Tibial artery (tissue), 4 donors: Measurements from ENCODE around the gene GRIP1.

Source experiments
- DNase-seq, 2 donors: peaks; one replicate each; pipeline ENCODE4 v3.0.0-alpha.2; 2019
- H3K27ac ChIP-seq, 2 donors: fragments of 200-600 bp; sonication (generic) in 1 of 2; 1 replicate in 1 of 2; 2 replicates in 1 of 2; pipeline ENCODE4 v1.5.1; 2018 to 2019; ENCODE audit warnings: mild to moderate bottlenecking in 1 of 2
- H3K27me3 ChIP-seq, 2 donors: fragments of 200-600 bp; sonication (generic) in 1 of 2; one replicate each; pipeline versions ENCODE4 v1.5.1 to v1.6.0; 2016 to 2019
- H3K36me3 ChIP-seq, 3 donors: fragments of 200-600 bp; sonication (generic) in 2 of 3; one replicate each; pipeline ENCODE4 v1.5.1; 2016 to 2019; ENCODE audit warnings: mild to moderate bottlenecking in 2 of 3
- H3K4me1 ChIP-seq, 4 donors: fragments of 200-600 bp; sonication (generic) in 2 of 4; 1 replicate in 3 of 4; 2 replicates in 1 of 4; pipeline ENCODE4 v1.5.1; 2016 to 2019
- H3K4me3 ChIP-seq, 2 donors: fragments of 200-600 bp; sonication (generic) in 1 of 2; 1 replicate in 1 of 2; 2 replicates in 1 of 2; pipeline ENCODE4 v1.5.1; 2018 to 2019; ENCODE audit warnings: mild to moderate bottlenecking in 2 of 2
- H3K9me3 ChIP-seq, 3 donors: fragments of 200-600 bp; sonication (generic) in 1 of 3; one replicate each; pipeline ENCODE4 v1.5.1; 2016 to 2019
- CTCF ChIP-seq, 2 experiments: fragments of 200-600 bp in 1 of 2; fragments of 450-650 bp in 1 of 2; IDR thresholded peaks; one replicate each; pipeline ENCODE4 v1.5.1; 2017 to 2019; ENCODE audit warnings: antibody characterized with exemption in 2 of 2, mild to moderate bottlenecking in 1 of 2, moderate library complexity in 1 of 2
- intact Hi-C: fragments of 100-400 bp; cut with DNase I; formaldehyde crosslinking; loops from one replicate; pipeline ENCODE4 v1.15.0; 2023; ENCODE audit warnings: low total_unique reads

Gene GRIP1

GRCh38 chr12:66367015-66367667, 311.7 kb downstream of the GRIP1 start:
- Histone ChIP-seq H3K27me3 (no peaks in the 10 kb centered on the region), H3K27ac (no peak overlapping the region), H3K4me1 (no peaks in the 10 kb centered on the region), H3K4me3 (no peak overlapping the region), H3K36me3 (no peaks in the 10 kb centered on the region), H3K9me3 (no peaks in the 10 kb centered on the region)
- intact Hi-C loops: no loop called here
- no peak for DNase-seq
- TF ChIP-seq CTCF (IDR thresholded peaks at IDR 0.05): no peak

- Histone ChIP-seq H3K9me3 (no peaks in the 10 kb centered on the region), H3K36me3 (no peaks in the 10 kb centered on the region), H3K4me1 (no peaks in the 10 kb centered on the region), H3K27ac (no peak overlapping the region), H3K4me3 (no peak overlapping the region), H3K27me3 (no peaks in the 10 kb centered on the region)
- intact Hi-C loops: no loop called here
- no peak for DNase-seq
- no peak for TF ChIP-seq CTCF (IDR thresholded peaks at IDR 0.05)
Observed at GRCh38 chr12:66365718-66366490, 313.0 kb downstream of the GRIP1 start.

- intact Hi-C loops: no loop called here
- no peaks in the 10 kb centered on the region for H3K9me3 ChIP-seq
- H3K4me1 ChIP-seq: no peaks in the 10 kb centered on the region
- no peaks in the 10 kb centered on the region for H3K36me3 ChIP-seq
- no peak overlapping the region for H3K4me3 ChIP-seq
- no peak overlapping the region for H3K27ac ChIP-seq
- no peaks in the 10 kb centered on the region for H3K27me3 ChIP-seq
- no peak for DNase-seq
- no peak for TF ChIP-seq CTCF (IDR thresholded peaks at IDR 0.05)
Observed at GRCh38 chr12:66361703-66362102, 317.2 kb downstream of the GRIP1 start.

- no peak overlapping the region for H3K27ac ChIP-seq
- no peak for TF ChIP-seq CTCF (IDR thresholded peaks at IDR 0.05)
- no peak for DNase-seq
- H3K27me3 ChIP-seq: no peaks in the 10 kb centered on the region
- H3K4me3 ChIP-seq: no peak overlapping the region
- no peaks in the 10 kb centered on the region for H3K36me3 ChIP-seq
- no peaks in the 10 kb centered on the region for H3K9me3 ChIP-seq
- no peaks in the 10 kb centered on the region for H3K4me1 ChIP-seq
- intact Hi-C loops: no loop called here
Observed at GRCh38 chr12:66359300-66359699, 319.6 kb downstream of the GRIP1 start.

GRCh38 chr12:66354291-66354690, 324.6 kb downstream of the GRIP1 start:
- intact Hi-C loops: no loop called here
- DNase-seq: no peak
- Histone ChIP-seq H3K27me3 (no peaks in the 10 kb centered on the region), H3K9me3 (no peaks in the 10 kb centered on the region), H3K4me1 (no peaks in the 10 kb centered on the region), H3K4me3 (no peak overlapping the region), H3K27ac (no peak overlapping the region), H3K36me3 (peaks cover 0 to 2% (median 0%) of the 10 kb centered on the region in 3 donors)
- TF ChIP-seq CTCF (IDR thresholded peaks at IDR 0.05): no peak
